Astrocyte of the spinal cord (primary cell): Measurements from ENCODE around the gene TRRAP.
A peak's percentile ranks its signal among the peaks of the same experiment; 100 is the strongest.

Source experiments
- DNase-seq: peaks from one replicate; pipeline ENCODE4 v3.0.0; 2011; ENCODE audit warnings: low read depth, low spot score
- H3K4me3 ChIP-seq: 2 replicates; pipeline ENCODE4 v1.5.1; 2011; ENCODE audit warnings: low read depth, mild to moderate bottlenecking, low read length, moderate library complexity
- in situ Hi-C: cut with HindIII; loops from 2 replicates; pipeline ENCODE4 v1.10.0; 2017; ENCODE audit warnings: low sequenced_read_pairs
- TF ChIP-seq, protein P1 (sequence below): IDR thresholded peaks from 2 replicates; pipeline ENCODE4 v1.5.1; 2012; ENCODE audit warnings: low read depth, mild to moderate bottlenecking, low read length, inconsistent platforms

The TRRAP gene

DNA sequence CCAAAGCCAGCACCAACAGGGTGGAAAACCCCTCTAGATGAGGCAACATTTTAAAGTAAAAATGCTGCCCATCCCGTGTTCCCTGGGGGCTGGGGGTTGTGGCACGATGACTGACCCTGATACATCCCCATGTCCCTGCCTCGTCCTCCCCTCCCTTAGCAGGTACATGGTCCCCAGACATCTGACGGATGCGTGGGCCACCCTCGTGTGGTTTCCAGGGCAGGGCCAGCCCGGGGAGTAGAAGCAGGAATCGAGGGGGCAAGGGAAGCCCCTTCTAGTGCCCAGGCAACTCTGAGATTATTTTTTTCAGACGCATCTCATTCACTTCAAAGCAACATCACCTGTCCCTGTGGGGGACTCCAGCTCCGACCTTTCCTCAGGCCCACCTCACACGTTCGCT is 12.0 kb upstream of the TRRAP start:
- TF ChIP-seq, protein P1, sequence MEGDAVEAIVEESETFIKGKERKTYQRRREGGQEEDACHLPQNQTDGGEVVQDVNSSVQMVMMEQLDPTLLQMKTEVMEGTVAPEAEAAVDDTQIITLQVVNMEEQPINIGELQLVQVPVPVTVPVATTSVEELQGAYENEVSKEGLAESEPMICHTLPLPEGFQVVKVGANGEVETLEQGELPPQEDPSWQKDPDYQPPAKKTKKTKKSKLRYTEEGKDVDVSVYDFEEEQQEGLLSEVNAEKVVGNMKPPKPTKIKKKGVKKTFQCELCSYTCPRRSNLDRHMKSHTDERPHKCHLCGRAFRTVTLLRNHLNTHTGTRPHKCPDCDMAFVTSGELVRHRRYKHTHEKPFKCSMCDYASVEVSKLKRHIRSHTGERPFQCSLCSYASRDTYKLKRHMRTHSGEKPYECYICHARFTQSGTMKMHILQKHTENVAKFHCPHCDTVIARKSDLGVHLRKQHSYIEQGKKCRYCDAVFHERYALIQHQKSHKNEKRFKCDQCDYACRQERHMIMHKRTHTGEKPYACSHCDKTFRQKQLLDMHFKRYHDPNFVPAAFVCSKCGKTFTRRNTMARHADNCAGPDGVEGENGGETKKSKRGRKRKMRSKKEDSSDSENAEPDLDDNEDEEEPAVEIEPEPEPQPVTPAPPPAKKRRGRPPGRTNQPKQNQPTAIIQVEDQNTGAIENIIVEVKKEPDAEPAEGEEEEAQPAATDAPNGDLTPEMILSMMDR: no peak
- DNase-seq: no peak
- no peak overlapping the region for H3K4me3 ChIP-seq
- in situ Hi-C loops: no loop called here

DNA sequence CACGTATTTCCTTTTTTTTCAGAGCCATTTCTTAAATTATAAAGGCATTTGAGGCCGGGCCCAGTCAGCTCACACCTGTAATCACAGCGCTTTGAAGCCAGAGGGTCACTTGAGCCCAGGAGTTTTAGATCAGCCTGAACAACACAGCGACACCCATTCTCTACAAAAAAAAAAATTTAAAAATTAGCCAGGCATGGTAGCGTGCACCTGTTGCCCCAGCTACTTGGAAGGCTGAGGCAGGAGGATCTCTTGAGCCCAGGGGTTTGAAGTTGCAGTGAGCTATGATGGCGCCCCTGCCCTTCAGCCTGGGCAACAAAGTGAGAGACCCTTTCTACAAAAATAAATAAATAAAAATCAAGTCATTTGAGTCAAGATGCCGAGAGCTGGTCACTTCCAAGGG is 11.6 kb upstream of the TRRAP start:
- in situ Hi-C loops: no loop called here
- no peak for DNase-seq
- TF ChIP-seq, protein P1: no peak

DNA sequence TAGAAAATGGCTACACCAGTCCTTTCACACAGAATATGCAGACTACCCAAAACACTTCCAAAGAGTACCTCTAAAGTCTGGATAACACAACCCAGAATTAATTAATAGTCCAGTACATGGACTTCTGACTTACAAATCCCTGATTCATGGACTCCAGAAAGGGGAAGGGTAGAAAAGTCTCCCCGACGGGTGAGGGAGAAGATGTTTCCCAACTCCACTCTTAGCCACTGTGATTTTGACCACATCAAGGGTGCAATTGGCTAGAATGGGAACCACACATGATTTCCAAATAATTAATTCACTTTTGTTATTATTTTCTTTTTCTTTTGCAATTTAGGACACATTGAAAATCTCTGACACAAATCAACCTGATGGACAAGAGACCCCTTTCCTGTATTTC is 9.9 kb upstream of the TRRAP start:
- no peak overlapping the region for H3K4me3 ChIP-seq
- DNase-seq: no peak
- TF ChIP-seq, protein P1: no peak
- in situ Hi-C loops: no loop called here

More for the DNA sequence above, 11.6 kb upstream of the TRRAP start:
- H3K4me3 ChIP-seq: no peak overlapping the region

DNA sequence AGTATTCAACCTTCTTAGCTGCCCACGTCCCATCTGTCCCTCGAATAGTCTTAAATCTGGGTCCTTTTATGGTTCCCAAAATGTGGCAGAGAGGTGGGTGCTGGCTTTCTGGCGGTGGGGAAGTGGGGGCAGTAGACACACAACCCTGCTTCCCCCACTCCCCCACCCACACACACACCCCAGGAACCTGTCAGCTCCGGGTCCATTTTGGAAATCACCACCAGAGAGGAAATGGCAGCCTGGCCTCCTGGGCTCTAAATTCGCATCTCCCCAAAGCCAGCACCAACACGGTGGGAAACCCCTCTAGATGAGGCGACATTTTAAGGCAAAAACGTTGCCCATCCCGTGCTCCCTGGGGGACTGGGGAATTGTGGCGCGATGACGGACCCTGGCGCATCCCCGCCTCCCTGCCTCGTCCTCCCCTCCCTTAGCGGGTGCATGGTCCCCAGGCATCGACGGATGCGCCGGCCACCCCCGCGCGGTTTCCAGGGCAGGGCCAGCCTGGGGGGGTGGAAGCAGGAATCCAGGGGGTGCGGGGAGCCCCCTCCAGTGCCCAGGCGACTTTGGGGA is 9.2 kb upstream of the TRRAP start:
- TF ChIP-seq, protein P1: no peak
- in situ Hi-C loops: no loop called here
- no peak overlapping the region for H3K4me3 ChIP-seq
- DNase-seq: no peak

DNA sequence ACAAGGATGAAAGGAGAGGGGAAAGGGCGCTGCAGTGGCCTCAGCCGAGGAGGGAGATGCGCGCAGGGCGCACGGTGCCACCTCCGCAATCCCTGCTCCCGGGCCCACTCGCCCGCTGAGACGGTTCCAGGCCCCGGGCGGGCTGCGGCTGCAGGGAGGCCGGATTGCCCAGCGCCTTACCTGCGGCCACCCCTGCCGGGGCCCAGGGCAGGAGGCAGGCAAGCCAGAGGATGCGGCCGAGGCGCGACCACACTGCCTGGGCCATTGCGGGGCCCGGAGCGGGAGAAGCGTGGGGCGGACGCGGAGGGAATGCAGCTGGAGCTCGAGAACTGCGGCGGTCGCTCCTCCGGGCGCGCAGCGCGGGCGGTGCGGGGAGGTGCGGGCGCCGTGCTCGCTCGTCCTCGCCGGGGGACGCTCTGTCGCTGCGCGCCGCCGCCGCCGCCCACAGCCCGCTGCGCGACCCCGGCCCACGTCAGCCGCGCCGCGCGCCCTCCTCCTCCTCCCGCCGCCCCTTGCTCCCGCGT is 8.7 kb upstream of the TRRAP start, which contains the start of gene TMEM130:
TSS of gene TMEM130 (minus strand) at position 418 of the 524 bp plus-strand sequence. CDS start at position 265, 153 bp downstream.
- in situ Hi-C loops: no loop called here
- no peak for DNase-seq
- TF ChIP-seq, protein P1: no peak
- H3K4me3 ChIP-seq: peak within 1 kb of the TSS; percentile 36

DNA sequence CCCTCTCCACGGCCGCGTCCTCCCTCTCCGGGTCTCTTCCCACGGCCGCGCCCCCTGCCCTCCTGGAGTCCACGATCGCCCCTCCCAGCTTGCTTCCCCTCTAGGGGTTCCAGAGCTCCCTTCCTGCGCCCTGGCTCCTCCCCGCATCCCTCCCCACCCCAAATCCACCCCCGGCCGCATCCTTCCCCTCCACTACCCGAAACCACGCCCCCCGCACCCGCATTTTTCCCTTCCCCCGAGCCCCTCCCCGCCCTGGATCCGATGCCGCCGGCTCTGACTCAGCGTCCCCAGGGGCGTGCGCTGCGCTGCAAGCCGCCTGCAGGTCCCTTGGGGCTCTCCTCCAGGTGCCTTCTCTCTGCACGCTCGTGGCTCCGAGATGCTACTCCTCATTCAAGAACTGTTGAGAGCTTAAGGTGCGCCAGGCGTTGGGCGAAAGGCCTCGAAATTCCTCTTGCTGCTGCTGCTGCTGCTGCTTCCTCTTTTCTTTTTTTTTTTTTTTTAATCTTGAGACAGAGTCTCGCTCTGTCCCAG is 8.1 kb upstream of the TRRAP start:
- in situ Hi-C loops: no loop called here
- H3K4me3 ChIP-seq: peak overlapping the region; percentile 36
- DNase-seq: no peak
- TF ChIP-seq, protein P1: peak; percentile 5
